Activated gamma-delta T cell (primary cell): ENCODE results near the gene OS9.

Experiments
- DNase-seq: peaks from one replicate; lab custom pipeline; 2025; lab: John Stamatoyannopoulos, UW

OS9 gene

DNA sequence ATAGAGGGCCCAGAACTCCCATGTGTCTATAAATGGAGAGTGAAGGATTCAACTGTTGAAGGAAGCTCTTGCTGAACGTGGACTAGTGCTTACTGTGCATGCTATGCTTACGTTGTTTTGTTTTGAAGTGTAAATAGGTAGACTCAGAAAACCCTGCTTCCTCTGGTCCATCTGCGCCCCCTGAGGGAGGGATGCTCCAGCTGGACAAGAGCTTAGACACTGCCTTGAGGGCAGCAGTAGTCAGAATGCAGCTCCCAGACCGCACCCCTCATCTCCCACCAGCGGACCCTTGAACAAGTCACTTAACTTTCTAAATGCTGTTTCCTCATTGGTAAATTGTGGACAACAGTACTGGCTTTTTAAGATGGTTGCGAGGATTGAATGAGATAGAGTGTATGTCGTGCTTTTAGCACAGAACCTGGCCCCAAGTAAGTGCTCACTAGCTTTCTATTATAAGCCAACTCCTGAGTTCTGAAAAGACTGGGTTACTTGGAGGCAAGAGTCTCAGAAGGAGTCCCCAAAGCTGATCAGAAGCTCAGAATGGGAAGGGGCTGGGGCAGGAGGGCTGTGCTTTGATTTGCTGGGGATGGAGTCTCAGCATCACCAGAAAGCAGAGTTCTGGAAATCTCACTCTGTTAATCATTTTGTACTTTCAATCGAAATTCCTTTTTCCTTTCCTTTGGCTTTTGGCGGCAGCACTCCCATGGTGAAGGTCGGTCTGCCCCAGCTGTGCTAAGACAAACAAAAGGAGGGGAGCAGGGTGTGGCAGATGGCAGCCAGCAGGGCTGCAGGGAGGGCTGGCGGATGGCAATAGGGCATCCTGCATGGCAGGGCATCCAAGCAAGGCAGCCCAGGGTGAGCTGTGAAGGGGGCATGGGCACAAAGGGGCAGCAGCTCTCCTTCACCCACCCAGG lies 29.0 kb downstream of the OS9 start:
- DNase-seq, result no peak

- no peak for DNase-seq
These were observed 29.7 kb downstream of the OS9 start for GRCh38 chr12:57723630-57723962.

DNA sequence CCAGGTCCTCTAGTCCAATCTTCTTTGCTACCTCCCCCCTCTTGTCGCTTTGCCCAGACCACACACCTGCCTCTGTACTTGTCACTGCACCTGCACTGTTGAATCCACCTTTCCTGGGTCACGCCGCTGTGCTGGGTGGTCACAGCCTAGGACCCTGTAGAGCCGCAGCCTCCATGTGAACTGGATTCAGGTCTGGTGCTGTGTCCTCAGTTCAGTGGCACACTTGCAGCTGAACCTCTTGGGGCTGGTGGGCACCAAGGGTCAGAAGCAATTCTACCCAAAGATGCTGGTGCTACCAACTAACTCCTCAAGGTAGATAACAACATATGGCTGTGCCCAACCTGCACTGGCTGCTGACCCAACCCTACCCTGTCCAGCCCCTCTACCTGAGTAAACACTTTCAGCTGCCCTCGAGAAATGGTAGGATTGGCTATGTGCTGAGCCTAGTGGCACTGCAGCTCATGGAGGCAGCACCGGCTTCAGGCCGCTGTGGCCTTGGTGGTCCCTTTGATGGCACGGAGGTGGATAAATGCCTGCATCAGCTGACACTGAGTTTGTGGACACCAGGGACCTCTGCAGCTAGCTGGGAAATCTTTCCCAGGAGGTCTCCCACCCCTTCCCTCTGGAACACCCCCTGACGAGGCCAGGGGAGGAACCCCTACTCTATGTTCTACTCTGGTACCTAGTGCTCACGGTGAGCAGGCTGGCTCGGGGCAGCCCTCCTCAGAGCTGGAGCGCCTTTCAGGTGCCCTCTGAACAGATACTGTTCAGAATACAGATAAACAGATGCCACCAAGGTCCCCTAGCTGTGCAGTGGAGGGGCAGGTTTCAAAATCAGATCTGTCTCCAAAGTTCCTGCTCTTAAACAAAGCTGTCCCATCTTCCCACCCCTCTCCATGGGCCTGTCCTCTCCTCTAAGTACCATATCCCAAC lies 30.3 kb downstream of the OS9 start:
- DNase-seq, result no peak

DNA sequence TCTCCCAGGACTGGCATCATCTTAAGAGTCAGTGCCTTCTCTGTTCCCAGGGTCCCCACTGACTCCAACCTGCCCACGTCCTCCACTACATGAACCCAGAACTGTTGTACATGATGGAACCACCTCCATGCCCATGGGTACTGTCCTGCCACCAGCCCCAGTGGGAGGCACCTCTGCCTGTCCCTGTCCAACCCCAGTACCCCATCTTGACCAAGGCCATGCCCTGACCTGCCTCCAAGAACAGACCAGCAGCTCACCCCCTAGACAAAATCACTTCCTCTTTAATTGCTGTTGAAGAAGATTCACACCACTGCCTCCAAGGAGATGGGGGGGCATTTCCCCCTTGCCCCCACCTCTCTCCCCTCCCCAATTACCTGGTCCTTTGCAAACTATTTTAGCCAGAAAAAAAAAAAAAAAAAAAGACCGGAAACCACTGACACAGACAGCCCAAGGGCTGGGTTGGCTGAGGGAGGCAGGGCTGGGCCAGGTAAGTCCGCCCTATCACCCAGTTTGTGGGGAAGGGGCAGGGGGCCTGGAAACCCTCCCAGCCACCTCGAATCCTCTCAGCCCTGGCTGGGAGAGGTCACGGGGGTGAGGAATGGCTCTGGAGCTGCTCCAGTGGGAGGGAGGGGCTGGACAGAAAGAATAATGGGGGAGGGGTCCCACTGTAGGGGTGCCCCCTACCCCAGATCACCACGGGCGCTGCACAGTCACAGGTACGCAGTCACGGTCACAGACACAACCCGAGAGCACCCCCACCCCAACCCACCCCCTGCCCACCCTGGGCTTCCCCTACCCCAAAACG lies 31.2 kb downstream of the OS9 start:
- DNase-seq, result no peak

DNA sequence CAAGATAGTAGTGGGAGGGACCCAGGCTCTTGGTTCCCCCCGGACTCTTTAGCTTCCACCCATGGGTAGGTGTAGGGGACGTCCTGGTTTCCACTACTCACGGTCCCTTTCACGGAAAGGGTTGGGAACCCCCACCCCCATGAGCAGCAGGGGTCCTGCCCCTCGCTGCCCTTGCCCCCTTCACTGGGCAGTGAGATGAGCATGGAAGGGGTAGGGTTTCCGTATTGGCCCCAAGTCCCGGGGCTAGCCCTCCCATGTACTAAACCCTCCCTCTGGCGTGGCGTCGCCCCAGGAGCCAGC lies 31.9 kb downstream of the OS9 start:
- no peak for DNase-seq

GRCh38 chr12:57726151-57726883 lies 32.4 kb downstream of the OS9 start:
- DNase-seq, result no peak

GRCh38 chr12:57726884-57727757 lies 33.2 kb downstream of the OS9 start:
- DNase-seq, result no peak

GRCh38 chr12:57727758-57728395 lies 33.9 kb downstream of the OS9 start:
- DNase-seq, result no peak

DNA sequence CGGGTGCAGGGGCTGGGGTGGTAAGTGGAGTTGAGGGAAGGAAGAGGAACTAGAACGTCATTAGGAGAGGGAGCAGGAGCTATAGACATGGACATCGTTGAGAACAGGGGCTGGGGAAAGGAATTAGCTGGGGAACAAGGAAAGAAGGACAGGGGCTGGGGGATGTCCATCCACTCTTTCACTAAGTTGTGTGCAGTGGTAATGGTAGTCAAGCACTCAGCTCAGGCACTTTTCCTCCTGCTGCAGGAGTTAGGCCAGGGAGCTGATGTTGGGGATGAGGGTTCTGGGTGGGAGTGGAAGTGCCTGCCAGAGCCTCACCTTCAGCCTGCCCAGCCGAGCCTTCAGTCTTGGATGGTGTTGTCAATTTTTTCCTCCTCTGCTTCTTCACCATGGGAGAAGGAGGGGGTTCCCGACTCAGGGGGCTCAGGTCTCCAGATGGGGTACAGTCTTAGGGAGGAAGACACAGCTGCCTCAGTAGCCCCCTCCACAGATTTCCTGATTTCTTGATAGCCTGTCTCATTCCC lies 35.5 kb downstream of the OS9 start:
- DNase-seq, result no peak

- DNase-seq, result no peak
These were observed 36.6 kb downstream of the OS9 start for GRCh38 chr12:57730336-57731067.

DNA sequence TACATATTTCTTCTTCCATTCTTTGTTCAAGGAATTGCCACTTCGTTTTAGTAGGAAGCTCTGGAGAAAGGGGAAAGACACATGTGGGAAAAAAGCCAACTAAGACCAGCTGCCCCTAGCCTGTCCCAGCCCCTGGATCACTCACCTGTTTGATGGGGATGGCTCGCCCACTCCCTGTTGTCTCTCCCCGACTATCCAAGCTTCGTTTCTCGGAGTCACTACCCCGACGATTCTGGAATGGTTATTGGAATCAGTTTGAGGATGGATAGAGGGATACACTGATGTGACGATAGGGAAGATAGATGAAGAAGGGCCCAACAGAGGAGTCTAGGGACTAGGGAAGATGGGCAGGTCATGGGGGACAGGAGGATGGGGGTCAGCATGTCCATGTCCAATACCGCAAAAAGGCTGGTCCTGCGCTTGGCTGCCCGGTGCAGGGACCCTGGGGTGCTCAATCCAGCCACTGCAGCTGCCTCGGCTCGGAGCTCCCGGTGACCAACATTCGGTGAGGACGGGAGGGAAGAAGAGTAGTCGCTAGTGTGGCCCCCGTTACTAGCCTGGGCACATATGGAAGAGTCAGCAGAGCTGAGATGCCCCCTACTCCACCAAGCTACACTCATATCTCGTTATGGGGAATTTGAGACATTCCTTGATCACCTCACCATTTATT lies 37.6 kb downstream of the OS9 start:
- DNase-seq, result no peak

DNA sequence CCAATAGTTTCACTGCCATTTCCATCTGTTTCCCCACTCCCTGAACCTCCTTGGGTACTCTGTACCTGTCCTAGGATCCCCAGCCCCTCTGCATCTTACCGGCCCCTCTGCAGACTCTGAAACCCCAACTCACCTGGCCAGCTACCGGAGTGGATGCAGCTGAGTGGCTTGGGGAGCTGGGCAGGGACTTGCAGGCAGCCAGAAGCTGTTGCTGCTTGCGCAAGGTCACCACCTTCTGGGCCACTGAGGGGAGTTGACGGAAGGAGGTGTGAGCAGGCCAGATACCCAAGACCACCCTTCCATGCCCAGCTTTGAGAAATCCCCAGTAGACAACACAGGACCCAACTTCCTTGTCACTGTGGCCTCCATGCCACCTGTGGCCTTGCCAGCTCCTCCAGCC lies 38.3 kb downstream of the OS9 start:
- no peak for DNase-seq

DNA sequence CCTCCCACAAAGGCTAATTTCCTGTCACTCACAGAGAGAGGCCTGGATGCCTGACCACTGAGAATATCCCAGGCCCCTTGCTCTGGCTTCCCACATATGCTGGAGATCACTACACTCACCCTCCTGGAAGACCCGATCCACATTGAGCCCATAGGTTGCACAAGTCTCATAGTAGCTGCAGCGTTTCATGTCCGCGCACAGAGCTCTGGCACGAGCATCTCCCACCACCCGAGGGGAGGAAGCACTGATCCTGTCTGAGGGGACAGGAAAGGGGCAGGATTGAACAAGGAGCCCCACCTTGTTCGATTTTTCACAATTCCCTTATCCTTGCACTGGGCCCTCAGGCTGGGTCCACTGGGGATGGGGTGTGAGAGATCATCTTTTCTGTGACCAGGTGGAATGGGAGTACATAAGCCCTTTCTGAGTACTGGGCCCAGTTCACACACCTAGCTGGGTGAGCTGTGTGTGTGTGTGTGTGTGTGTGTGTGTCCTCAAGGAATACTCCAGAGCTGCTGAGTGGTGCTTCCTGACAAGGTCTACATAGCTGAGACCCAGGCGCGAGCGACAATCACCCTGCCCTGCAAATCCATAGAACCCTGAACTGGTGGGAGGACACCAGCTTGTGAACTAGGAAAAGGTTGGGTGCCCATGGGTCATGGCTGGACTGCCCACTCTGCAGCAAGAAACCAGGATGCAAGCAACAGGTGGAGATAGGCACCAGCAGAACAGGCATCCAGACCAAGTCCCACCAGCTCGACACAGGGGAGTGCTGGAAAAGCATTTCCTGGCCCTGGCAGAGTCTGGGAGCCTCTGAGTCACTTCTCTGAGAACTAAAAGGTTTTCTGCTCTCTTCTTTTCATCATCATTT lies 39.0 kb downstream of the OS9 start:
- no peak for DNase-seq

GRCh38 chr12:57733928-57734327 lies 40.0 kb downstream of the OS9 start:
- DNase-seq, result no peak

DNA sequence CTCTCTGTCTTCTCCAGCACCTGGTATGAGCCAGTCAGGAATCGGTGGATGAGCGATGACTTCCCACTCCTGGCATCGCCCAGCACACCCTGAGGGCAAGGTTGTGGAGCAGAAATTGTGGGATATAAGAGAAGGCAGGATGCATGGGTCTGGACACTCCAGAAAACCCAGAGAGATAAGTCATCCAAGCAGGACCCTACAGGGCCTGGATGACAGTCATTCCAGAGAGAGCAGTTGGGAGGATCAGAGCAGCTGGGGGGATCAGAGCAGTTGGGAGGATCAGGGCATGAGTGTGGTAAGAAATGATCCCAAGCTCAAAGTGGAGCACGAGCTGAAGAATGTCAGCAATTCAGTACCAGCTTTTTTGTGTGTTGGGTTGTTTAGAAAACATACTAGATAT lies 40.7 kb downstream of the OS9 start:
- no peak for DNase-seq

DNA sequence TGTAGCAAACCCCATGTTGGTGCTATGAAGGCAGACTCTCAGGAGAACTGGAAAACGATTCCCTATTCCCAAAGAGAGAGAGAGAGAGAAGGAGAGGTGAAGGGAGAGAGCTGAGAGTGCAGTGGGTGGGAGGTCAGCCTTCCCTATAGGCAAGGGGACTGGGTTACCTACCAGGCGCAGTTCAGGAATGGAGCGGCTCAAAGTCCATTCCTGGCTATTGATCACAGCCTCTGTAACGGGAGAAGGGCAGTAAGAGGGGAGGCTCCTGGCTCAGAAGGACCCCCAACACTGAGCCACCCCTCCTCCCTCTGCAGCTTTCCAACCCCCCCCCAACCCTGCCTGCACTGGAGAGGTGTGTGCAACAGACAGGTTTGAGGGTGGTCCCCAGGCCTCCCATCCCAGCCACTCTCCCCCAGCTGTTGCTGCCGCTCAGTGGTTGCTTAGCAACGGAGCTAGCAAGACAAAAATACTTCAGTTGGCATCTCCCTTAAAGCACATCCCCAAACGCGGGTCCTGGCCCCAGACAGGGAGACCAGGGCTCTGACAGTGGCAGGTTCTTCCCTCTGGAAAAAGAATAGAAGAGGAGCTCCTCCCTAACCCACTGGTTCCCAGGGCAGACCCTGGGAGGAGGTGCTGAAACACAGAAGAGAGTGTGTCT lies 41.4 kb downstream of the OS9 start:
- DNase-seq, result no peak
